Choroid plexus epithelial cell (primary cell): ENCODE measurements around the gene POLR1H.
"Not testable (repeated sequence)": the region's sequence is repeated elsewhere in the genome, so short reads cannot be mapped to it uniquely, and the experiment has no call there.

Experiments
- DNase-seq: peaks from one replicate; pipeline ENCODE4 v3.0.0-alpha.2; 2010; ENCODE audit warnings: low read depth
- H3K4me3 ChIP-seq: 2 replicates; pipeline ENCODE4 v1.5.1; 2011; ENCODE audit warnings: low read depth, mild to moderate bottlenecking, control low read depth, low read length, moderate library complexity
- CTCF ChIP-seq: conservative IDR thresholded peaks from 2 replicates; pipeline ENCODE4 v1.5.1; 2011; ENCODE audit warnings: low read depth, mild to moderate bottlenecking, control low read depth, inconsistent platforms, low read length, moderate library complexity

POLR1H gene, protein sequence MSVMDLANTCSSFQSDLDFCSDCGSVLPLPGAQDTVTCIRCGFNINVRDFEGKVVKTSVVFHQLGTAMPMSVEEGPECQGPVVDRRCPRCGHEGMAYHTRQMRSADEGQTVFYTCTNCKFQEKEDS

DNA sequence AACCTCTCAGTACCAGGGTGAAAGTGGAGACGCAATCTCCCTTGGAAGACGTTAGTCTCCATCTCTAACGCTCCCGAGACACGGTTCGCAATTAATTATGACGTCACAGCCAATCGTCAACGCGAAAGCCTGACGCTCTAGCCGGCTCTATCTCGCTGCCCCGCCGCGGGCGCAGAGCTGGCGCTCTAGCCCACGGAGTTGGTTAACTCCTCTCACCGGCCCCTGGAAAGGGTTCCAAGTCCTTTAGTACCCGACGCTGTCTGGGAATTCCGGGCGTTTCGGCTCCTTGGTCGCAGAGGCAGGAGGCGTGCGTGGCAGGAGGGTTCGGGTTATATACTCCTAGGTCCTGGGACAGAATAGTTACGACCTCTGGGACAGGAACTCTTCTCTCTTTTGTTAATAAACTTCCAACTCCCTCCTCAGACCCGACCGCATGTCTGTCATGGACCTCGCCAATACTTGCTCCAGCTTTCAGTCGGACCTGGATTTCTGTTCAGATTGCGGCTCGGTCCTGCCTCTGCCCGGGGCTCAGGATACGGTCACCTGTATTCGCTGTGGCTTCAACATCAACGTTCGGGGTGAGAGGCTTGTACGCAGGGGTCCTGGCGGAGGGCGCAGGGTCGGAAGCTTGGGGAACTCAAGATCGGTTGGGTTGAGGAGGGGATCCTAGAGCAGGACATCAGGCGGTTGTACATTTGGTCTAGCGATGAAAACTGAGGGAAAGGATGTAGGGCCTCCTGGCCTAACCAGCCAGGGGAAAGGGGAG lies at the start of gene POLR1H:
Gene POLR1H (plus strand): TSS at position 174 of the 766 bp plus-strand sequence. CDS start 260 bp downstream, at position 434.
- no peak for TF ChIP-seq CTCF
- peak; percentile 96 for DNase-seq
- H3K4me3 ChIP-seq = peak within 1 kb of the TSS; percentile 86

GRCh38 chr6:30013291-30013922 lies 47.7 kb upstream of the POLR1H start:
- peak; percentile 12 for DNase-seq
- TF ChIP-seq CTCF = peak; percentile 81

DNA sequence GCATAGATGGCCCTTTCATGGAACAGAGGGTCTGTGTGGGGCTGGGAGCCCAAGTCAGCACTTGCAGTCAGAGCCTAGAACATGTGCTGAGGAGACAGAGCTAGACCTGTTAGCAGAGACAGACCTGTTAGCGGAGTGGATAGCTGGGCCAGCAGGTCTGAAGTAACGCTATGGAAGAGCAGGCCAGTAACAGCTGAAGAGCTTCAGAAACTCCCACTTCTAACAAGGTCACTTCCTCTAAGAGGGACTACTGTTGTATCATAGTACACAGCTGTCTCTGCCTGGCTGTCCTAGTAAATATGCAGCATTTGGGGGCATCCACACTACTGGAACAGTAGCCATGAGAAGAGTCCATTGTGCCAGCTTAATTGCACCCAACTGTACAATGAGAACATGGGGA lies 41.2 kb upstream of the POLR1H start:
- no peak for TF ChIP-seq CTCF
- DNase-seq = no peak
- H3K4me3 ChIP-seq = no peak overlapping the region

More at GRCh38 chr6:30013291-30013922, 47.7 kb upstream of the POLR1H start:
- no peak overlapping the region for H3K4me3 ChIP-seq

DNA sequence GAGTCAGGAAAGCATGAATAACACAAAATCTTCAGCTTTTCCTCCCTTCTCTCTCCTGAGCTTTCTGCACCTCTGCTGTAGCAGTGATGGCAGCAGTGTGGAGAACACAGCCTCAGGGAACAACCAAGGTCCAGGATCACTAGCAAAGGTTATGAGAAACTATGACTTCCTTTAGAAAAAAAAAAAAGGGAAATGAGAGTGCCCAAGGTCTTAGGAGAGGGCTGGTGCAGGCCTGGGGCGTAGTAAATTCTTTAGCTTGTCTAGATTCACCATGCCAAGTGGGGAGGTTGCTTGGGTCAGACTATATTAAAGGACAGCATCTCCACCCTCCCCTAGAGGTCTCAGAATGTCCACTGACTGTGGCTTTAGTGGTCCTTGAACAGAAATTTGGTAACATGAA lies 40.4 kb upstream of the POLR1H start:
- TF ChIP-seq CTCF = no peak
- DNase-seq = no peak
- H3K4me3 ChIP-seq = no peak overlapping the region

GRCh38 chr6:30022189-30022588 lies 38.9 kb upstream of the POLR1H start:
- no peak for TF ChIP-seq CTCF
- no peak for DNase-seq
- H3K4me3 ChIP-seq = no peak overlapping the region

DNA sequence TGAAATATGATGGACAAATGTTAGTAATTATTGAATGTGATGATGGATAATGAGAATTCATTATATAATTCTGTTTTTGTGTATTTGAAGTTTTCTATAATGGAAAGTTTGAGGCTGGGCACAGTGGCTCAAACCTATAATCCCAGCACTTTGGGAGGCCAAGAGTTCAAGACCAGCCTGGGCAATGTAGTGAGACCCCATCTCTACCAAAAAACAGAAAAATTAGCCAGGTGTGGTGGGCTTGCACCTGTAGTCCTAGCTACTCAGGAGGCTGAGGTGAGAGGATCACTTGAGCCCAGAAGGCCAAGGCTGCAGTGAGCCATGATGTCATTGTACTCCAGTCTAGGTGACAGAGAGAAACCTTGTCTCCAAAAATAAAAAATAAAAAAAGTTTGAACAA lies 38.4 kb upstream of the POLR1H start:
- not testable (repeated sequence) for DNase-seq, H3K4me3 ChIP-seq

GRCh38 chr6:30025186-30025585 lies 35.9 kb upstream of the POLR1H start:
- no peak for TF ChIP-seq CTCF
- no peak for DNase-seq
- no peak overlapping the region for H3K4me3 ChIP-seq
